ENCODE data around the gene SMYD5. TPM values are rescaled to one million over a fixed set of nuclear protein-coding genes. Genes with fewer than 3 reads are reported as not detected.

SMYD5 gene
- total RNA-seq, 1 donor from 2014 or later = 12.8 TPM

- FAIRE-seq (no peak), DNase-seq (ENCODE audit: low read depth) (peak; percentile 51)
- Mint-ChIP-seq H3K27me3 (ENCODE audit: low read depth, unreplicated experiment) (peaks cover 52% of the 10 kb centered on the region), H3K36me3 (ENCODE audit: low read depth, unreplicated experiment) (peaks cover 2% of the 10 kb centered on the region), H3K4me1 (ENCODE audit: low read depth, unreplicated experiment) (peaks cover 10% of the 10 kb centered on the region), H3K9me3 (ENCODE audit: unreplicated experiment) (no peaks in the 10 kb centered on the region), H3K27ac (ENCODE audit: unreplicated experiment) (no peak overlapping the region), H3K4me3 (ENCODE audit: unreplicated experiment) (no peak overlapping the region)
- no peak overlapping the region for H3K9ac ChIP-seq (ENCODE audit: low read length)
- peaks cover 15% of the 10 kb centered on the region for H3K4me1 ChIP-seq (ENCODE audit: insufficient read depth, low read length)
- no peak overlapping the region for H3K4me2 ChIP-seq (ENCODE audit: low read length)
- no peak overlapping the region for H2AFZ ChIP-seq (ENCODE audit: low read depth, low read length)
- no peaks in the 10 kb centered on the region for H3K36me3 ChIP-seq (ENCODE audit: insufficient read depth, low read length)
- TF ChIP-seq EZH2 (IDR thresholded peaks at IDR 0.05; ENCODE audit: insufficient read depth, low read length) = no peak
- TF ChIP-seq, protein P1, sequence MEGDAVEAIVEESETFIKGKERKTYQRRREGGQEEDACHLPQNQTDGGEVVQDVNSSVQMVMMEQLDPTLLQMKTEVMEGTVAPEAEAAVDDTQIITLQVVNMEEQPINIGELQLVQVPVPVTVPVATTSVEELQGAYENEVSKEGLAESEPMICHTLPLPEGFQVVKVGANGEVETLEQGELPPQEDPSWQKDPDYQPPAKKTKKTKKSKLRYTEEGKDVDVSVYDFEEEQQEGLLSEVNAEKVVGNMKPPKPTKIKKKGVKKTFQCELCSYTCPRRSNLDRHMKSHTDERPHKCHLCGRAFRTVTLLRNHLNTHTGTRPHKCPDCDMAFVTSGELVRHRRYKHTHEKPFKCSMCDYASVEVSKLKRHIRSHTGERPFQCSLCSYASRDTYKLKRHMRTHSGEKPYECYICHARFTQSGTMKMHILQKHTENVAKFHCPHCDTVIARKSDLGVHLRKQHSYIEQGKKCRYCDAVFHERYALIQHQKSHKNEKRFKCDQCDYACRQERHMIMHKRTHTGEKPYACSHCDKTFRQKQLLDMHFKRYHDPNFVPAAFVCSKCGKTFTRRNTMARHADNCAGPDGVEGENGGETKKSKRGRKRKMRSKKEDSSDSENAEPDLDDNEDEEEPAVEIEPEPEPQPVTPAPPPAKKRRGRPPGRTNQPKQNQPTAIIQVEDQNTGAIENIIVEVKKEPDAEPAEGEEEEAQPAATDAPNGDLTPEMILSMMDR (IDR thresholded peaks at IDR 0.05; ENCODE audit: insufficient read depth, low read depth, low read length) = no peak
- H3K27ac ChIP-seq (ENCODE audit: low read depth, low read length) = no peak overlapping the region
- H3K79me2 ChIP-seq (ENCODE audit: insufficient read depth, low read length) = no peaks in the 10 kb centered on the region
- no peaks in the 10 kb centered on the region for H3K9me3 ChIP-seq (ENCODE audit: insufficient read depth, low read depth, low read length)
- no peak overlapping the region for H3K4me3 ChIP-seq (ENCODE audit: insufficient read depth, low read depth, low read length)
- H4K20me1 ChIP-seq (ENCODE audit: insufficient read depth, low read length) = peaks cover 5% of the 10 kb centered on the region
- H3K27me3 ChIP-seq (ENCODE audit: insufficient read depth, low read length) = peaks cover 26% of the 10 kb centered on the region
Observed at GRCh38 chr2:73172963-73173362, 41.1 kb upstream of the SMYD5 start.

DNA sequence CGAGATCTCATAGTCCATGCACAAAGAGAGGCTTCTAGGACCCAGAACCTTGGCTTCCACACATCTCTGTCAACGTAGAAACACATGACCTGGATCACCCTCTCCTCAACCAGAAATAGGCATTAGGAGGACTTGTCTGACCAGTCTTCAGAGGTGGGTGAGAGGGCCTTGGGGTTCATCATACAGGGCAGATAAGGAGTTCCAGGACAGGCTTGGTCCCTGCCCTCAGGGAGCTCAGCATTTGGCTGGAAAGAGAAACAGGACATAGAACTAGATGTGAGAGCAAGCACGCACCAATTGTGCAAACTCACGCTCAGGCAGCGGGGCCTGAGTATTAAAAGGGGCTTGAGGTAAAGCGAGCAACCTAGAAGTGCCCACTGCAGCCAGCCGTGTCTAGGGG is 40.3 kb upstream of the SMYD5 start:
- Mint-ChIP-seq H3K27ac (ENCODE audit: unreplicated experiment) (peak overlapping the region; percentile 26), H3K4me1 (ENCODE audit: low read depth, unreplicated experiment) (peaks cover 10% of the 10 kb centered on the region), H3K27me3 (ENCODE audit: low read depth, unreplicated experiment) (peaks cover 58% of the 10 kb centered on the region), H3K36me3 (ENCODE audit: low read depth, unreplicated experiment) (peaks cover 2% of the 10 kb centered on the region), H3K4me3 (ENCODE audit: unreplicated experiment) (no peak overlapping the region), H3K9me3 (ENCODE audit: unreplicated experiment) (no peaks in the 10 kb centered on the region)
- no peak overlapping the region for H2AFZ ChIP-seq (ENCODE audit: low read depth, low read length)
- DNase-seq (ENCODE audit: low read depth) = no peak
- peaks cover 30% of the 10 kb centered on the region for H3K27me3 ChIP-seq (ENCODE audit: insufficient read depth, low read length)
- H3K9ac ChIP-seq (ENCODE audit: low read length) = no peak overlapping the region
- TF ChIP-seq EZH2 (IDR thresholded peaks at IDR 0.05; ENCODE audit: insufficient read depth, low read length) = no peak
- TF ChIP-seq, protein P1 (IDR thresholded peaks at IDR 0.05; ENCODE audit: insufficient read depth, low read depth, low read length) = no peak
- peaks cover 5% of the 10 kb centered on the region for H4K20me1 ChIP-seq (ENCODE audit: insufficient read depth, low read length)
- H3K36me3 ChIP-seq (ENCODE audit: insufficient read depth, low read length) = no peaks in the 10 kb centered on the region
- H3K4me1 ChIP-seq (ENCODE audit: insufficient read depth, low read length) = peaks cover 15% of the 10 kb centered on the region
- H3K79me2 ChIP-seq (ENCODE audit: insufficient read depth, low read length) = no peaks in the 10 kb centered on the region
- H3K9me3 ChIP-seq (ENCODE audit: insufficient read depth, low read depth, low read length) = no peaks in the 10 kb centered on the region
- H3K4me3 ChIP-seq (ENCODE audit: insufficient read depth, low read depth, low read length) = no peak overlapping the region
- H3K27ac ChIP-seq (ENCODE audit: low read depth, low read length) = no peak overlapping the region
- no peak for FAIRE-seq
- no peak overlapping the region for H3K4me2 ChIP-seq (ENCODE audit: low read length)

GRCh38 chr2:73174244-73174643 is 39.8 kb upstream of the SMYD5 start:
- Mint-ChIP-seq H3K36me3 (ENCODE audit: low read depth, unreplicated experiment) (peaks cover 2% of the 10 kb centered on the region), H3K4me1 (ENCODE audit: low read depth, unreplicated experiment) (peaks cover 10% of the 10 kb centered on the region), H3K4me3 (ENCODE audit: unreplicated experiment) (no peak overlapping the region), H3K9me3 (ENCODE audit: unreplicated experiment) (no peaks in the 10 kb centered on the region), H3K27ac (ENCODE audit: unreplicated experiment) (peak overlapping the region; percentile 26), H3K27me3 (ENCODE audit: low read depth, unreplicated experiment) (peaks cover 54% of the 10 kb centered on the region)
- DNase-seq (ENCODE audit: low read depth) (no peak), FAIRE-seq (no peak)
- H3K36me3 ChIP-seq (ENCODE audit: insufficient read depth, low read length) = no peaks in the 10 kb centered on the region
- peaks cover 15% of the 10 kb centered on the region for H3K4me1 ChIP-seq (ENCODE audit: insufficient read depth, low read length)
- TF ChIP-seq, protein P1 (IDR thresholded peaks at IDR 0.05; ENCODE audit: insufficient read depth, low read depth, low read length) = no peak
- no peak for TF ChIP-seq EZH2 (IDR thresholded peaks at IDR 0.05; ENCODE audit: insufficient read depth, low read length)
- no peak overlapping the region for H3K4me2 ChIP-seq (ENCODE audit: low read length)
- H3K9me3 ChIP-seq (ENCODE audit: insufficient read depth, low read depth, low read length) = no peaks in the 10 kb centered on the region
- H3K27ac ChIP-seq (ENCODE audit: low read depth, low read length) = no peak overlapping the region
- H3K9ac ChIP-seq (ENCODE audit: low read length) = no peak overlapping the region
- no peaks in the 10 kb centered on the region for H3K79me2 ChIP-seq (ENCODE audit: insufficient read depth, low read length)
- no peak overlapping the region for H3K4me3 ChIP-seq (ENCODE audit: insufficient read depth, low read depth, low read length)
- H4K20me1 ChIP-seq (ENCODE audit: insufficient read depth, low read length) = peaks cover 5% of the 10 kb centered on the region
- H2AFZ ChIP-seq (ENCODE audit: low read depth, low read length) = no peak overlapping the region
- peaks cover 30% of the 10 kb centered on the region for H3K27me3 ChIP-seq (ENCODE audit: insufficient read depth, low read length)

All from astrocyte (in vitro differentiated cells and primary cell).